Stimulated activated CD4-positive, alpha-beta T cell treated with anti-CD3 and anti-CD28 coated beads, Interleukin-12 subunit alpha, Interleukin-12 subunit beta, amount 100 ng/mL, for 4 hours (primary cell): ENCODE measurements around the gene DDX41.
"Not testable (repeated sequence)": the region's sequence is repeated elsewhere in the genome, so short reads cannot be mapped to it uniquely, and the experiment has no call there.

ENCODE experiments used
- DNase-seq: peaks from one replicate; pipeline ENCODE4 v3.0.0-alpha.2; 2020

Gene DDX41

DNA sequence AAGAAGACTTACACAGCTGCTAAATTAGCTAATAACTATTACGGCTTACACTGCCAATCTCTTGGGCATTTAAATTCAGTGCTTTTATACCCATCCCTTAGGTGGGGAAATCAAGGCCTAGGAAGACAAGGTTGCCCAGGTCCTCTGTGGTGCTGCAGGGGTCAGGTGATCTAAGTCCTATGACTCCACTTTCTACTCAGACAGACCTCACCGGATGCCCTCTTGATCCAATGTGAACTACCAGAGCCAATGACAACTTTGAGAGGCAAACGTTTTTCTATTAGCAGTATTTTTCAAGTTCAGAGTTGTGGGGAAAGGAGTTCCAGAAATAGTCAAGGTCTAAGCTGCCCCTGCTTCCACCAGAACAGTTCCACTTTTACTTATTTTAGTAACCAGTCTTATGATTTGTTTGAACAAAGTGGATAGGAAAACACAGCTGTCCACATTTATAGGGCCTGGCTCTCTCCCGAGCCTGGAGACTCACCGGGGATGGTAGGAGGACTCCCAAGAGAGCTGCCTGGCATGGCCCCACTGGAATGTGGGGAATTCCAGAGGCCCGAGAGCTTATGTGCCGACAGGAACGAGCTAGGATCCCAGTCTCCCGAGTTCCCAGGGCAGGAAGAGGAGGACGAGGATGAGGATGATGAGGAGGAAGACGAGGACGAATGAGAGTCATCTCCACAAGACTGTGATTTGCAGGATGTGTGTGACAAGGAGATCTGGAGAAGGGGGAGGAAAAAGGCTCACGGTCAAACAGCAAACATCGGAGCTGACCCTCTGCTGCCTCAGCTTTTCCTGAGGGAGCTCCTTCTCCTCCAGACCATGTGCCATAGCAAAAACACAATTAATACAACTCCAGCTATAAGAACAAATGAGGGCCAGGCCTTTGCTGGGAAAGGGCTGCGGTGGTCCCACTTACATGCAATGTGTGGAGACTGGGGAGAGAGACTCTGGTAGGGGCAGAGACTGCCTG, 20.9 kb upstream of the DDX41 start:
- DNase-seq, result no peak

DNA sequence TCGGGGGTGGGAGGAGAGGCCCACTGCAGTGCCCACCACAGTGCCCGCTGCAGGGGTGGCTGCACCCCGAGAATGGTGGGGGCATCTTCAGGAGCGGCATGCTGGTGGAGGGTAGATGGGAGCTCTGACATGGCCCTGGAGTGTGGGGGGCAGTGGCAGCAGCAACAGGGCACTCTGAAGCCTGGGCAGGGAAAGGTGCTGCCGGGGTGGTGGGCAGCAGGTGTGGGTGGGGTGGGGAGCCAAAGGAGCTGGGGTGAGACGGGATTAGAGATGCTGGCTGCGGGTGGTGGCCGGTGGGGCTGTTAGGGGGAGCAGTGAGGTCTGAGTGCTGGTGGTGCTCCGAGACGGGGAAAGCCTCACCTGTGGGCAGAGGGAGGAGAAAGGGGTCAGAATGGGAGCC, 19.6 kb upstream of the DDX41 start:
- no peak for DNase-seq

DNA sequence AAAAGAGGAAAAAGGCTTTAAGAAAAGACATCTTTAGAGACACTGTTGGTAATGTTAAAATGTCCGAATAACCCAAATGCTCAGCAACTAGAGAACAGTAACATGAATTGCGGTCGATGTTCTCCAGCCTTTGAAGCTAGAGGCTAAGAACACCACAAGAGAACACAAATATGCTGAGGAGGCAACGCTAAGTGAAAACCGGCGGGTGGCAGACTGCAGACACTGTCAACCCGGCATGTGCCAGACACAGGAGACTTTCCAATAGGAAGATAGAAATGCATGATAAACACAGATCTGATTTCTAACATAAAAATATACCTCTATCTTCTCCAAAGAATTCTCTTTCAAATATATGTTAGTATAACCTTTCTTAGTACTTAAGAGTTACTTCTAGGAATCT, 18.4 kb upstream of the DDX41 start:
- DNase-seq, result no peak

DNA sequence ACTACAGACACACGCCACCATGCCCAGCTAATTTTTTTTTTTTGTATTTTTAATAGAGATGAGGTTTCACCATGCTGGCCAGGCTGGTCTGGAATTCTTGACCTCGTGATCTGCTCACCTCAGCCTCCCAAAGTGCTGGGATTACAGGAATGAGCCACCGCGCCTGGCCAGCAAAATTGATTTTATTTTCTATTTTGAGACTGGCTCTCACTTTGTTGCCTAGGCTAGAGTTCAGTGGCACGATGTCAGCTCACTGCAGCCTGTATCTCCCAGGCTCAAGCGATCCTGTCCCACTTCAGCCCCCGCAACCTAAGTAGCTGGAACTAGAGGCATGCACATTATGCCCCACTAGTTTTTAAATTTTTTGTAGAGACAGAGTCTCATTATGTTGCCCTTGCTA, 17.7 kb upstream of the DDX41 start:
- DNase-seq, result not testable (repeated sequence)

DNA sequence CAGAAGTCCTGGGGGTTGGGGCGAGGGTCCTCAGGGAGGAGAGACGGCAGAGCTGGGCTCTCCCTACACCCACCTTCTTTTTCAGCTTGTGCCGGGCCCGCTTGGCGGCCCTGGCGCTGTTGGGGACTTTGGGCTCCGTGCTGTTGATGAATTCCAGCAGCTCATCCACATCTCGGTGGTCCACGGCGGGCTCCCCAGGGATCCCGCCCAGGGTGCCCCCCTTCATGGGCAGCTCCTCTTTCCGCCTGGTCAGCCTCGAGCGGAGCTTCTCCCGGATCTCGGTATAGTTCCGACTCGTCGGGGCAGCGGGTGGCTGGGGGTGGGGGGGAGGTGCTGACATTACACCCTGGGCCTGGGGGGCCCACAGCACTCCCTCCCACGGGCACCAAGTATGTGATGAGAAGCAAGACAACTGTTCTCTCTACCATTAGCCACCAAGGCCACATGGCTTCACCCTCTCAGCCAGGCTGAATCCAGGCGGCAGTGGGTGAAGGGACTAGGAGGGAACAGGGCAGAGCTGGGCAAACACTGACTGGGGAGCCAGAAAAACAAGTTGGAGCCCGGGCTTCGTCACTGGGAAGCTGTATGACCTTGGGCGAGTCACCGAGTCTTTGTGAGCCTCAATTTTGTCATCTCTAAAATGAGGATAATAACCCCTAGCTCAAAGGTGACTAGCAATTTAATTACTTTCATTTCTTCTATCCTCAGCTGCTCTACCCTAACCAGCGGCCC, 14.6 kb upstream of the DDX41 start:
- no peak for DNase-seq

DNA sequence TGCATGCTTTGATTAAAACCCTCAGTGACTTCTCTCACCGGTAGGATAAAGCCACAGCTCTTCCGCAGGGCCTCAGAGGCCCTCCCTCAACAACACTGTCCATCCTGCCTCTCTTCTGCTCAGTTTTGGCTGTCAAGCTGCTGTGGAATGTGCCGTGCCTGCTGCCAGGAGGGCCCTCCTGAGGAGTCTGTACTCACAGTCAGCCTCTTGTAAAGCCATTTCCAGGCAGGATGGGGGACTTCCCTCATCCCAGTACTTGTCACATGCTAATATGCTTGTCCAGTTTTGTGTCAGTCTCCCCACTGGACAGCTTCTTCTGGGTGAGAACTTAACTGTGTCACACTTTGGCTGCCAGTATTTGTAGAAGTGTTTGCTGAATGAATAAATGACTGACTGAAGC, 13.9 kb upstream of the DDX41 start:
- no peak for DNase-seq

DNA sequence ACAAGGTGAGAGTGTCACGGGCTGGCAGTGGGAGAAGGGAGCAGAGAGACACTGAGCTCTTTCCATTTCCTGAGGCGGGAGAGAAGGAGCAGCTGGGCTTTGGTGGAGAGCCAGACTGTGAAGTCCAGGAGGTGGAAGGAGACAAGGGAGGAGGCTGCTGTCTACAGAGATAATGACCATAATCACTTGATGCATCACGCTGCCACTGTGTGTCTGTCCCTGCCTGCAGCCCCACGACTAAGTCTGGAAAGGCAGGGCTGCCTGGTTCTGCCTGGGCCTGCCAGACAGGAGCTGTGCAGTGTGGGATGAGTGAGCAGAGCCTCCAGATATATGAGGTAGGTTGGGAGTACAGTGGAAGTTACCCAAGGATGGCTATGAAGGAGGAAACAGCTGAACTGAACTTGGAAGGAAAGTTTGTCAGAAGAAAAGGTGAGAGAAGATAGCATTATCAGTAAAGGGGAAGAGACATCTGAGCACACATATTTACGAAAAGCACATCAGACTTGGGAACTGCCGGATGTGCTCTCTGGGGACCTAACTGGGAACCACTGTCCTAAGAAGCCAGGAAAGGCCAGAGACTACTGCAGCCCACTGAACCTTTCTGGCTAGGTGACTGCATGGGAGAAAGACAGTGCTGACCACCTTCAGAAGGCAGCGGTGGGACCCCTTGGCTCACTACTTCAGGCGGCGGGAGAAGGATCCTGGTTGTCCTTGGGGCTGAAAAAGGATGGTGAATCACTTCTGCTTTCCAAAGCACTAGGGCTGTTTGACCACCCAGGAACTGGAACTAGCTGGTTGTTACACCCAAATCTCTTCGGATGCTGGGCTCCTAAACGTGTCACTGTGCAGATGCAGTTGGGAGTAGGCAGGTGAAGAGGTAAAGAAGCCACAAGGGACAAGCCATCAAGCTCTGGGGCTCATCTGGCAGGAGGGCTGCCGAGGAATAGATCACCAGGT, 12.8 kb upstream of the DDX41 start:
- DNase-seq, result no peak

DNA sequence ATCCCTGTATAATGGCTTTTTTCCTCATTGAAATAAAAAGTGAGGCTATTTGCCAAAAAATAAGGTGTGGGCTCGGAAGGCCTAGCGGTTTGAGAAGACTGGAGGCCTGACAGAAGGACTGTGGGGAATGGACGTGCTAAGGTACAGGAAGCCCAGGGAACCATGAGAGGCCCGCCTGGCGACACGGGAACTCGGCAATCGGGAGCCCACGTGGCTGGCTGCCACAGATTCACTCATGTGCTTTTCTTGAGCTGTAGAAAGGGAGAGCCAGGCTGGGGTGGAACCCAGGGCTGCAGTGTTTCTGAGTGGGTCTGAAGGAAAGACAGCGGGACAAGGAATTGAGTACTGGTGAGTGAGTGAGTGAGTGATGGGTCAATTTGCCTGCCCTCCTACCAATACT, 11.9 kb upstream of the DDX41 start:
- DNase-seq, result no peak

DNA sequence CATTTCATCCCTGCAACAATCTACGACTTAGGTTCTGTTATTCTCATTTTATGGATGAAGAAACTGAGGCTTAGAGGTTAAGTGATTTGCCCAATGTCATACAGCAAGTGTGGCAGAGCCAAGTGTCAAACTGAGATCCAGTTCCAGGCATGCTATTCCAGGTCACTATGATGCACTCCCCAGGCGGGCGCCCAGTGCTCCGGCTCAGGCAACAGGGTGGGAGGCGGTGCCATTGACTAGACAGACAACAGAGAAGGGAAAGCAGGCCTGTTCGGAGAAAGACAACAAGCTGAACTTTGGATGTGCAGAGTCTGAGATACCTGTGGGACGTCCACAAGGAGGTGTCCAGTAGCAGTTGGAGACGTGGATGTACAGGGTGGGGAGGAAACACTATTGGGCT, 10.8 kb upstream of the DDX41 start:
- DNase-seq, result no peak

DNA sequence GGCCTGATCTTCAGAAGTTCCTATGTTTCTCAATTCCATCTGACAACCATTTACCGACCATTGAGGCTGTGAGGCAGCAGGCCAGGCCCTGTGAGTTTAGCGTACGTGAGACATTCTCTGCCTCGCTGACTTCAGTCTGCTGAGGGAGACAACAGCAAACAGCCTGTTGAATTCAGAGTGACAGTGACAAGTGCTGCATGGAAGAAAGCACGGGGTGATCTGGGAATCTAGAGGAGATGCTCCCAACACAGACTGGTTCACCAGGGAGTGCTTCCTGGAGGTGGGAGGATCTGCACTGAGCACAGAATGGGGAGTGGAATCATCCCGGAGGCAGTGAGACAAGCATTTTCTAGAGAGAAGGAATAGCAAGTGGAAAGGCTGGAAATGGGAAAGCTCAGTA, 10.0 kb upstream of the DDX41 start:
- no peak for DNase-seq

DNA sequence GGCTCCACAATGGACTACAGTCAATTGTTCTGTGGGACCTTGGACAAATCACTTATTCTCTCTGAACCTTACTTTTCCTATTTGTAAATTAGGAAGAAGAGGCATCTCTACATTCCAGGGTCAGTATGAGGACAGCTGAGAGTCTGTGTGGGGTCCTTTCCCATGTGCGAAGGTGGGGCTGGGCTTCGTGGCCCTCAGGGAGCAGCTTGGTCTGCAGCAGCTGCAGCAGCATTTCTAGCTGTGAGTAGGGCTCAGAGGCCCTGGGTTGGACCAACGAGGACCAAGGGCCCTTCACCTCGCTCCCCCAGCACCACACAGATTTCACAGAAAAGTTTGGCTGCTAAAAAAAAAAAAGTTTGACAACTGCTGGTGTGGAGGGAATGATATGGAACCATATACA, 9.4 kb upstream of the DDX41 start:
- DNase-seq, result no peak

DNA sequence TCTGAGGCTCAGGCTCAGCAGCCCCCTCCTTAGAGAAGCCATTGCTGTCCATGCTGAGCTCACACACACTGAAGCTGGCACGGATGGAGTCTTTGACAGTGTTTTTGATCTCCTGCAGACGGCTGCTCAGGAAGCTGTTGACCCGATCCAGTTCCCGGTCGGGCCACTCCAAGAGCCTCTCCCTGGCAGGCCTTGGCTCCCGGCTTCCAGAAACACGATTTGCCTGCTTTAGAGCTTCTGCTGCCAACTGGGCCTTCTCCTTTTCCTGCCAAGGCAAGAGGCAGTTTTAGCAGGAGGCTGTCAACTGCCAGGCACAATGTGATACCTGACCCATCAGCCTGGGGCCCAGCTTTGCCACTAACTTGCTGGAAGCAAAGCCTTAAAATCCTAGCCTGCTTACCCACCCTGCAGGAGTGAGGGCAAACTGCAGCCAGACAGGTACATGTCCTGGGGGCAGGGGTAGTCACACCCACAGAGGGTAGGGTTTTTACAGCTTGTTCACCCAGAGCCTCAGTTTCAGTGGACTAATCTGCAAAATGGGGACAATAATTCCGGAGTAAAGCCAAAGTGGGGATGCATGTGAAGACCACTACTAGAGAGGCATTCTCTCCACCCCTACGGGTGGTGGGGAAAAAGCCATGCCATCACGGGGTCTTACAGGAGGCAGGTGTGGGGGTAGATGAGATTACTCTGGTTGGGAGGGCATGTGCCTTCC, 8.3 kb upstream of the DDX41 start:
- DNase-seq, result no peak

DNA sequence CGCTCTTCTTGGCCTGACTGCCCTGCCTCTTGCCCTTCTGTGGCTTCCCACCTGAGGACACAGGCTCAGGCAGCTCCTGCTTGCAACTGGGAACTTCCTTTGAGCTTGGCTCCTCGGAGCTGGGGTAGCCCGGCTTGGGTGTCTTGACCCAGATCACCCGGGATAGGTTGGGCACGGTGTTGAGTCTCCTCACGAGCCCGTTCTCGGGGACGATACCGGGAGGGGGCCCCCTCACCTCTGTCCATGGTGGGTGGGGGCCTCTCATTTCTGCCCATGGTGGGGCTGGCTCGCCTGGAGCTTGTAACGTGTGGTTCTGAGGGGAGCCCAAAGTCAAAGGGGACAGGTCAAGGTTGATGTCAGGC, 7.8 kb upstream of the DDX41 start:
- DNase-seq, result no peak

DNA sequence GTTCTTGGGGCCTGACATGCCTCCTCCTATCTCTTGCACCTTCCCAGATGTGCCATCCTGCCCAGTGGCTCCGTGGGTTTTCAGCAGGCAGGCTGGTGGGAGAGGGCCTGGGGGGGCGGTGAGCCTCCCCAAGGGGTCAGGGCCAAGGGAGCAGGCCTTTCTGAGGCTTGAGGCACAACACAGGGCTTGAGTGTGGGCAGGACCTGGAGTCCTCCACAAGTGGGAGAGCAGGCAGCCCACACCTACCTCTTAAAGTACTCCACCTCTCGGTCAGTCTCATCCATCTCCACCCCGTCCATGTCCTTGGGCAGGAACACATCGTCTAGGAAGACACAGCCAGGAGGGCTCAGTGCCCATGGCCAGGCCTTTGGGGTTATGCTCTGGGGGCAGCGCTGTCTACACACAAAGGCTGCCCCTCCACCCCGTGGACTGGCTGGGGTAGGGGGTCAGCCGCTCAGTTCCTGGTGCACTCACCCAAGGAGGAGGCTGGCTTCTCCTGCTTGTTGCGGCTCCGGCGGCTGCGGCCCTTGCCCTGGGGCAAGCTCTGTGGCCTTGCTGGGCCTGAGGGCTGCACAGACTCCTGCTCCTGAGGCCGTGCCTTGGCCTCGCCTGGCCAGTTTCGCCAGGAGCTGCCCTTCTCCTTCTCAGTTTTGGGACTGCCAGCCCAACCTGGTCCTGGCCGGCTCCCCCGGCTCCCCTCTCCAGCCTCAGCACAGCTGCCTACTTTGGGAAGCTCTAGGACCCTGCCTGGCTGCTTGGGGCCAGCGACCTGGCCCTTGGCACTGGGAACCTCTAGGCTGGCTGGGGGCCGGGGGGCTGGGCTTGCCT, 7.2 kb upstream of the DDX41 start:
- no peak for DNase-seq

DNA sequence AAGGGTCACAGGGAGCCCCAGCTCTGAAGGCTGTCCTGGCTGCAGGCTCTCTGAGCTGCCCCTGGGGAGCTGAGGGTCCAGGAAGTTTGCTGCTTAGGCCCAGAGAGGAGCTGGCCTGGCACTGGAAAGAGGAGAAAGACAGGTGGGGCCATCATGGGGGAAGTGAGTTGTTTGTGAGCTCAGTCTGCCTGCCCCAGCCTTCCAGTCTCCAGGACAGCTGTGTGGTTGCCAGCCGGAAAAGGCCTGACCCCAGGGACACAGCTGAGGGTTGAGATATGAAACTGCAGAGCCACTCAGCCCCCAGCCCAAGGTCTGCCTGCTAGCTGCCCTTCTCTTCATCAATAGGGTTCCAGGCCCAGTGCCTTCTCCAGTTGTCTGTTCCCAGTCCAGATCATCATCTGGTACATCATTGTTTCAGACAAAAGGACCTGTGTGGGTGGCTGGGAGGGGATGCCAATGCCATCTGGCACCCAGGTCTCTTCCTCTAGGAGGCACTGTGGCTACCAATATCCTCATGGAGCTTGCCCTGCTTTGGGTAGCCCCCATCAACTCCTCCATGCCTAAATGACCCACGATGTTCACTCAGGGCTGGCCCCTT, 4.3 kb upstream of the DDX41 start:
- DNase-seq, result no peak

DNA sequence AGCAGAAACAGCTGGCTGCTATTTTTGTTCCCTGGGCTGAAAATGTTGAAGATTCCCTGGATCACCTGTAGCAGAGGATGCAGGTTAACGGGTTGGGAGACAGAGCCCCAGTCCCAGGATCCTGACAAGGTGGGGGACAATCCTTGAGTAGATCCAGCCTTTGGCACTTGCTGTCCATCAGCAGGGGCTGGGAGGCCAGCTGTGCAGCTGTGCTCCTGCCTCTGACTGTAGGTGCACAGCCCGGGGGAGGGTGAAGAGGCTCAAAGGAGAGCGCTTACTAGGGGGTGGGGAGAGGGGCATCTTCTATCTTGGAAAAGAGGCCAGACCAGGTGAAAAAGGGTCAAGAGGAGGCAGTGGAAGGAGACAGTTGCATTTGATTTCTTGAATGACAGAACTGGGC, 3.5 kb upstream of the DDX41 start:
- DNase-seq, result no peak

DNA sequence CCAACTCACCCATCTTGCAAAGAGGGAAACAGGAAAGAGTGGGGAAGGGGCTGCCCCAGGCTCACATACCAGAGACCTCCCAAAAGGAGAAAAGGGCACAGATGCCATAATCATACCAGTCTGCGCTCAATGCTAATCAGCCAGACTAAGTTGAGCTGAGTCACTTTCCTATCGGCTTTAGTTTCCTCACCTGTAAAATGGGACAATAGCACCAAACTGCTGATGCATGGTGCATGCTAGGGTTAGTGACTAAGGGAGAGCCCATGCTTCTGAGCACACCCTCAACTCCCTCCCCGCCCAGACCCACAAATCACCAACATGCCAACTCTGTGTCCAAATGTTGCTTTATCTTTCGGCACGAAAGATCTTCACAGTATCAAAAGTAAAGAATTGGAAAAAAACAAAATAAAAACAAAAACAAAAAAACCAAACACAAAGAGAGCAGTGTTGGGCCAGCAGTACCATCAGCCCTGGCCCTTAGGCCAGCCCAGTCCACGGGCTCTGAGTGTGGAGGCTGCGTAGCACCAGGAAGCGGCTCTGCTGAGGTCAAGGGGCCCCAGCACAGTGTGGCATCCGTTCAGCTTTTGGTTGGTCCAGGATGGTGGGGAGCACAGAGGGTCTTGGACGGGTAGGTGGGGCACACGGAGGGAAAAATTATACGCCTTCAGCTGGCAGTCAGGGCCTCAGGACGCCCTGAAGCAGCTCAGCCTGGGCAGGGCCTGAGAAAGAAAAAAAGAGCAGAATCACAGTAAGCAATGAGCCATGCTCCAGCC, 2.9 kb upstream of the DDX41 start:
- no peak for DNase-seq

DNA sequence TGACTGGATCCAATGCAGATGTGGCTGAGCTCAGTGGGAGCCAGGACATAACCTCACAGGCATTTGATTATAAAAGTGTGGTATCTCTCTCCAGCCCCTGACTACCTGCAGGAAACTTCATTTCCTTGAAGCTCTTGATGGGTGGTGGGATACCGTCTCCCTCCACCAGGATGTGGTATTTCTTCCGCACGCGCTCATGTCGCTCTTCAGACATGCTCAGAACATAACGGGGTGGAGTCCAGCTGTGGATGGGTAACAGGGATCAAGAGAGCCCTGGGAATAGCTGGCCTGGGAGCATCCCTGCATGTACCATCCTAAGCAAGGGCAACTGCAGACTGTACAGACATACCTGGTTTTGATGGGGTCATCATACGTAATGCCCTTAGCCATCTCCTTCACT, 1.2 kb downstream of the DDX41 start:
- DNase-seq, result no peak

DNA sequence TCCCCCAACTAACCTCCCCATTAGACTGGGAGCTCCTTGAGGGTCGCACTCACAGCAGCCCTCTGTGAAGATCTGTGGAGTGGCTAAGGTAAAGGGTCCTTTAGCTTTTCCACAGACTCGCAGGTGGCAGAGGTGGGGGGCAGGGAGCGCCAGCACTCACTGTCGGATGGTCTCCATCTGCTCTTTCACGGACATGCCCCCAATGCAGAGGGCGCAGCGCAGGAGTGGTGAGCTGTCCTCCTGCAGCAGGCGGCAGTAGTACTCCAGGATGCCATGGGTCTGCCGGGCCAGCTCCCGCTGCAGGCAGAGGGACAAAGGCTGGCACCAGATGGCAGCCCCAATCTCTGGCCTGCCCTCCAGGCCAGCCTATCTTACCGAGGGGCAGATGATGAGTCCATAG, 2.2 kb downstream of the DDX41 start:
- DNase-seq, result no peak

DNA sequence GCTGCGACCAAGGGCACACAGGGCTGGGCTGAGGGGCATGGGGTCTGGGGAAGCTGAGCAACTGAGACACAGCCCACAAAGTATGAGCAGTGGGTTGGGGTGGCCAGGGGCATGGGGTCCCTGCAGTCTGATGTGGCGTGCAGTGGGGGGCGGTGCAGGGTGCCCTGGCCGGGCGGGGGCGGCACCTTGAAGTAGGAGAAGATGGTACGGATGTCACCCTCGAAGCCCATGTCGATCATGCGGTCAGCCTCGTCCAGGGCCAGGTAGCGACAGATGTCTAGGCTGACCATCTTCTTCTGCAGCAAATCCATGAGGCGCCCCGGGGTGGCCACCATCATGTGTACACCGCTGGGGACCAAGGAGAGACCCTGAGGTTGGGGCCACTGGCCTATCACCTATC, 3.3 kb downstream of the DDX41 start:
- no peak for DNase-seq
